ENCODE results near the gene KLF12.
A peak's percentile ranks its signal among the peaks of the same experiment; 100 is the strongest.

The KLF12 gene

DNA sequence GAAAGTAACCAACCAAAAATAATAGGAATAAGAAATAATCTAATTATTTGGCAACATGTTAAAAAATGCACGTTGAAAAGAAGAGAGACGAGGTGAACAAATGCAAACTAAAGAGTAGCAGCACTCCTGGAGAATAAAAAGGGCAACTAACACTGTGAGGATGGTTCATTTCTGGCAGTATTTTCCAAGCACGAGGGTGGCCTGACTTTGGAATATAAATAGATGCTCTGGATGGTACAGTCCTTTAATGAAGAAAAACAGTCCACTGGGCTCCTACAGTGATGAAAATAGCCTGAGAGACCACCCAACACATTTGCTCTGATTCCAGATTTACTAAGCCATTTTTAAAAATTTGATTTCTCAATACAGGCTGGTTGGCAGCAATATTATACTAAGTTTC lies 17.7 kb upstream of the KLF12 start:
- TF ChIP-seq, protein P1, sequence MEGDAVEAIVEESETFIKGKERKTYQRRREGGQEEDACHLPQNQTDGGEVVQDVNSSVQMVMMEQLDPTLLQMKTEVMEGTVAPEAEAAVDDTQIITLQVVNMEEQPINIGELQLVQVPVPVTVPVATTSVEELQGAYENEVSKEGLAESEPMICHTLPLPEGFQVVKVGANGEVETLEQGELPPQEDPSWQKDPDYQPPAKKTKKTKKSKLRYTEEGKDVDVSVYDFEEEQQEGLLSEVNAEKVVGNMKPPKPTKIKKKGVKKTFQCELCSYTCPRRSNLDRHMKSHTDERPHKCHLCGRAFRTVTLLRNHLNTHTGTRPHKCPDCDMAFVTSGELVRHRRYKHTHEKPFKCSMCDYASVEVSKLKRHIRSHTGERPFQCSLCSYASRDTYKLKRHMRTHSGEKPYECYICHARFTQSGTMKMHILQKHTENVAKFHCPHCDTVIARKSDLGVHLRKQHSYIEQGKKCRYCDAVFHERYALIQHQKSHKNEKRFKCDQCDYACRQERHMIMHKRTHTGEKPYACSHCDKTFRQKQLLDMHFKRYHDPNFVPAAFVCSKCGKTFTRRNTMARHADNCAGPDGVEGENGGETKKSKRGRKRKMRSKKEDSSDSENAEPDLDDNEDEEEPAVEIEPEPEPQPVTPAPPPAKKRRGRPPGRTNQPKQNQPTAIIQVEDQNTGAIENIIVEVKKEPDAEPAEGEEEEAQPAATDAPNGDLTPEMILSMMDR (IDR thresholded peaks at IDR 0.05; ENCODE audit: low read depth, low read length): no peak
- DNase-seq (ENCODE audit: extremely low read depth, low read depth): no peak

- DNase-seq (ENCODE audit: extremely low read depth, low read depth): no peak
- TF ChIP-seq, protein P1 (IDR thresholded peaks at IDR 0.05; ENCODE audit: low read depth, low read length): no peak
Observed at GRCh38 chr13:74148352-74148751, 14.1 kb upstream of the KLF12 start.

- DNase-seq (ENCODE audit: extremely low read depth, low read depth): peak; percentile 58
- TF ChIP-seq, protein P1 (IDR thresholded peaks at IDR 0.05; ENCODE audit: low read depth, low read length): no peak
Observed at GRCh38 chr13:74145249-74145975, 11.2 kb upstream of the KLF12 start.

- no peak for DNase-seq (ENCODE audit: extremely low read depth, low read depth)
- TF ChIP-seq, protein P1 (IDR thresholded peaks at IDR 0.05; ENCODE audit: low read depth, low read length): no peak
Observed at GRCh38 chr13:74144269-74144668, 10.1 kb upstream of the KLF12 start.

DNA sequence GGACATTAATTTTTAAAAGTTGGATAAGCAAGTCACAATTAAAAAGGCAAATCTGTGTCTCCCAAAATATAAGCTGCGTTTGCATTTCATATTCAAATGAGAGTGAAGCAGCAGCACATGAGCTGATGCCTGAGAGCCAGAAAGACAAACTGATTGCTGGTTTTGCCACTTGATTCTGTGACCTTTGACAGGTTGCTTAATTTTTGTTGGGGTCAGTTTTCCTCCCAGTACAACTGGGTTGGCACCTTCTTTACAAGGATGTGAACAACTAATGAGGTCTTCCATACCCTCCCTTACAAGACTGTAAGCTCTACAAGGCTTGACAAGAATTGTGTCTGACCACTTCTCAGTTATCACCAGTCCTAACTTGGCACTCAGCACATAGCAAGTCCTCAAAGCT lies 8.1 kb upstream of the KLF12 start:
- TF ChIP-seq, protein P1 (IDR thresholded peaks at IDR 0.05; ENCODE audit: low read depth, low read length): no peak

DNA sequence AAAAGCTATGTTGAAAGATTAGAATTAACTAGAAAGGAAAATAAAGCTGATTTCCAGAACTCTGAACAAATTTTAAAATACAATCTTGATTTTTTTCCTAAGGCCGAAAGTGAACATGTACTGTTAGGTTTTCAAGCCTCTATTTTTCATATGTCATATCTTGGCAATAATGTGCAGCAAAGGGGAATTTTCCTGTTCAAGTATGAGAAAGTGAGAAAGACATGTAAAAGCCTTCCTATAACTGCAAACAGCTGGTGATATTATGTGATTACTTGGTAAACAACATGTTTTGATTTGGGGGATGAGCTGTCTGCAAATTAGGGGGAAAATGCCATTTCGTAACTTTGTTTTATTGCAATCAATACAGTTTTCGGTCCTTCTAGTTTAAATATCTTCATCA lies 4.0 kb upstream of the KLF12 start:
- DNase-seq (ENCODE audit: extremely low read depth, low read depth): no peak
- TF ChIP-seq, protein P1 (IDR thresholded peaks at IDR 0.05; ENCODE audit: low read depth, low read length): no peak

More for the DNA sequence above, 8.1 kb upstream of the KLF12 start:
- DNase-seq (ENCODE audit: extremely low read depth, low read depth): no peak

- DNase-seq (ENCODE audit: extremely low read depth, low read depth): no peak
- TF ChIP-seq, protein P1 (IDR thresholded peaks at IDR 0.05; ENCODE audit: low read depth, low read length): peak; percentile 20
Observed at GRCh38 chr13:74136084-74136658, 2.0 kb upstream of the KLF12 start.

All from AG09319 (cell line).